HG03280 (cell line): ENCODE results near the gene DHRS4L2.
A peak's percentile ranks its signal among the peaks of the same experiment; 100 is the strongest.
"Not testable (repeated sequence)": the region's sequence is repeated elsewhere in the genome, so short reads cannot be mapped to it uniquely, and the experiment has no call there.

Source experiments
- ATAC-seq: cut with Tn5 transposase; IDR thresholded peaks from one replicate; pipeline ENCODE4 v1.9.1; 2021; ENCODE audit warnings: mild to moderate bottlenecking, moderate library complexity; ENCODE audit not compliant: unreplicated experiment

The DHRS4L2 gene

GRCh38 chr14:23988607-23989363 lies at the start of gene DHRS4L2:
Gene DHRS4L2 (plus strand): TSS chr14:23988929. CDS start chr14:23988948, 19 bp downstream.
- ATAC-seq, result peak; percentile 84

- no peak for ATAC-seq
Measured at GRCh38 chr14:23939607-23940326, 49.0 kb upstream of the DHRS4L2 start.

DNA sequence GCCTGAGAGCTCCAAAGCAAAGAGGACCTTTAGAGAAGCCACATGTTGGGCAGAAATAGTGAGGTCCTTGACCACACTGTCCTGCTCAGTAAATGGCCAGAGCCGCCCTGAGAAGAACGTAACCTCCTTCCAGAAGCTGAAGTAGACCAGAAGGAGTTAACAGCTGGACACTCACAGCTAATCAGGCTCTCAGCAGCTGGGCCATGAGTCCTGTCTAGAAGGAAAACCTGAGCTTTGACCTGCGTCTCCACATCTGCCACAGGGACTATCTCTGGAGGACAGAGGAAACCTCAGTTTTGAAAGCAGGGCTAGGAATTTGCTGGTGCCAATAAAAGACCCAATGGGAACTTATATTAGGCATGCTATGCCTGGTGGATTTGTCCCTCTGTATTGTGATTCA lies 47.5 kb upstream of the DHRS4L2 start:
- no peak for ATAC-seq

- no peak for ATAC-seq
Measured at GRCh38 chr14:23941669-23942068, 47.1 kb upstream of the DHRS4L2 start.

GRCh38 chr14:23942587-23942986 lies 46.1 kb upstream of the DHRS4L2 start:
- no peak for ATAC-seq

DNA sequence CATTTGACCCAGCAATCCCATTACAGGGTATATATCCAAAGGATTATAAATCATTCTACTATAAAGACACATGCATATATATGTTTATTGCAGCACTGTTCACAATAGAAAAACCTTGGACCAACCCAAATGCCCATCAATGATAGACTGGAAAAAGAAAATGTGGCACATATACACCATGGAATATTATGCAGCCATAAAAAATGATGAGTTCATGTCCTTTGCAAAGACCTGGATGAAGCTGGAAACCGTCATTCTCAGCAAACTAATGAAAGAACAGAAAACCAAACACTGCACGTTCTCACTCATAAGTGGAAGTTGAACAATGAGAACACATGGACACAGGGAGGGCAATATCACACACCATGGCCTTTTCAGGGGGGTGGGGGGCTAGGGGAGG lies 39.7 kb upstream of the DHRS4L2 start:
- not testable (repeated sequence) for ATAC-seq

- ATAC-seq, result no peak
Measured at GRCh38 chr14:23950411-23951135, 38.2 kb upstream of the DHRS4L2 start.

GRCh38 chr14:23951136-23951466 lies 37.6 kb upstream of the DHRS4L2 start:
- not testable (repeated sequence) for ATAC-seq

GRCh38 chr14:23951590-23952201 lies 37.0 kb upstream of the DHRS4L2 start:
- no peak for ATAC-seq

- ATAC-seq, result not testable (repeated sequence)
Measured at GRCh38 chr14:23953116-23953463, 35.6 kb upstream of the DHRS4L2 start.

DNA sequence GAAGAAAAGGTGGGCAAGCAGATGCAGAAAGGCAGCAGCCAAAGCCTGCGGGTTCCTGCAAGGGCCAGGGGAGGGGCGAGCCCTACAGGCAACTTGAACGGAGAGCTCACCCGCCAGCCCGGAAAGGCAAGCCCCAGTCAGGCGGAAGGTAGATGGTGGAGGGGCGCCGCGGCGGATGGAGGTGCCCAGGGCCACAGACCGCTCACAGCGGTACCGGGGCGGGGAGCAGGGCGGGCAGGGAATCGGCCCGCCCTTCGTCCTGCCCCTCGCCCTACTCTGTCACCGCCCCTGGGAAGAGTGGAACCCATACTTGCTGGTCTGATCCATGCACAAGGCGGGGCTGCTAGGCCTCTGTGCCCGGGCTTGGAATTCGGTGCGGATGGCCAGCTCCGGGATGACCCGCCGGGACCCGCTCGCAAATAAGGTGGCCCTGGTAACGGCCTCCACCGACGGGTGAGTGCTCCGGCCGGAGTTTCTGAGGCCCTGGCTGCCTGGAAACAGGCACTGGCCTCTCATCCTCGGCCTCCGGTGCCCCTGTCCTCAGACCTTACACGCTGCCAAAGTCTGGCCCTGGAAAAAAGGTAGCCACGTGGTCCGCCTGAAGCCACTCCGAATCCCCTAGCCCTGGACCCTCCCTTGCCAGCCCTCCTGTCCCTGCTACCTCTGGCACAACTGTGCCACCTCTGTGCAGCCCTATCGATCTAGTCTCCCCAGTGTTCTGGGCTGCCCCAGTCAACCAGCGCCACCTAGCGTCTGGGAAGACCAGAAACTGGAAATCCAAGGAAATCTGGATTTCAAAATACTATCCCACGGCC lies 35.1 kb upstream of the DHRS4L2 start, which contains the start of gene DHRS4:
TSS of gene DHRS4 (plus strand) at position 307 of the 815 bp plus-strand sequence. CDS start at position 326, 19 bp downstream.
- ATAC-seq, result peak; percentile 82

GRCh38 chr14:23954279-23954614 lies 34.5 kb upstream of the DHRS4L2 start:
- ATAC-seq, result not testable (repeated sequence)

- ATAC-seq, result not testable (repeated sequence)
Measured at GRCh38 chr14:23954965-23955364, 33.8 kb upstream of the DHRS4L2 start.

DNA sequence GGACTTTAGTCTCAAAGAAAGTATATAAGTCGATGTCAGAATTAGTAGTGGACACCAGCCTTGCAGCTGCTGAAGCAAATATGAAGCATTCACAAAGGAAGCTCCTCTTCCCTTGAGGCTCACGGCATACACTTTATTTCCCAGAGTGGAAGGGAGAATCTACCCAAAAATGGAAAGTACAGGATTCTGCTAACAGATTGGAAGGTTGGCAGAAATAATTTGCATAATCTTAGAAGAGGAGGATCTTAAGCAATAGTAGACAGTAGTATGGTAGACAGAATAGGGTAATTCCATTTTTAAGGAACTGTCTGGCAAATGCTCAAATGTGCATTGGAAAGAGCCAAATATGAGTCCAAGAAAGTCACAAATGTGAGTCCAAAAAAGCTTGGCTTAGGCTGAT lies 32.9 kb upstream of the DHRS4L2 start:
- not testable (repeated sequence) for ATAC-seq

DNA sequence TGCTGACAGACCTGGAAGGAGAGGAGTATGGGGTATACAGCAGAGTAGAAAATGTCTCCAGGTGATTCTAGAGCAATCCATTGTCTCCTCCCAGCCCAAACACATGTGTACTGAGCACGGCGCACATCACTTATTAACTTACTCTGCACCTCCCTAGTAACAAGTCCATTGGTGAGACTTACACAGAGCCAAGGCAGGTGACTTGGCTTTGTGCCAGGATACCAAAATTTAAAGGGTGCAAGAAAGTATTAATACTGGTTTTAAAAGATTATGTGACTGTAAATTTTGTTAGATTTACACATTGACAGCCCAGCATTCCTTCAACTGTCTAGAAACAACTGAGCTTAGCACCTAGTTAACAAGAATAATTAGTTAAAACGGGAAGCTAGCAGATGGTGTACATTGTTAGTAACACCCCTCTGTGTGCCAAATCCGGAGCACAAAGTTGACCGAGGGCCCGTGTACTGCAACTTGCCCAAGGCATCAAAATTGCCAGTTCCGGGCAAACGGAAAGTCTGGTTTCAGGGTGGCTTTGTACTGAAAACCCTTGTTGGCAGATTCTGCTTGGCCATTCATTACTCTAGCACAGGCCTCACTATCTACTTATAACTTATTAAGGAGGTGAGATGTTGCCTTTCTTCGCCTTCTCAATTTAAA lies 30.7 kb upstream of the DHRS4L2 start:
- not testable (repeated sequence) for ATAC-seq

DNA sequence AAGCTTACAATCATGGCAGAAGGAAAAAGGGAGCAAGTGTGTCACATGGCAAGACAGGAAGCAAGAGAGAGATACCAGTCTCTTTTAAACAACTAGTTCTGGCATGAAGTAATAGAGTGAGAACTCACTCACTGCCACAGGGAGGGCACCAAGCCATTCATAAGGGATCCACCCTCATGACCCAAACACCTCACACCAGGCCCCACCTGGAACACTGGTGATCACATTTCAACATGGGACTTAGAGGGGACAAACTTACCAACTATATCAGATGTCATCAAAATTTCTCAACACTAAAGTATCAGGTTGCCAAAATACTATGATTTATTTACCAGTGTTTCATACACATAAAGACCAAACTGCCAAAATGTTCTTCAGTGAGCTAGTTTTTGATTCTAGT lies 27.8 kb upstream of the DHRS4L2 start:
- ATAC-seq, result not testable (repeated sequence)

DNA sequence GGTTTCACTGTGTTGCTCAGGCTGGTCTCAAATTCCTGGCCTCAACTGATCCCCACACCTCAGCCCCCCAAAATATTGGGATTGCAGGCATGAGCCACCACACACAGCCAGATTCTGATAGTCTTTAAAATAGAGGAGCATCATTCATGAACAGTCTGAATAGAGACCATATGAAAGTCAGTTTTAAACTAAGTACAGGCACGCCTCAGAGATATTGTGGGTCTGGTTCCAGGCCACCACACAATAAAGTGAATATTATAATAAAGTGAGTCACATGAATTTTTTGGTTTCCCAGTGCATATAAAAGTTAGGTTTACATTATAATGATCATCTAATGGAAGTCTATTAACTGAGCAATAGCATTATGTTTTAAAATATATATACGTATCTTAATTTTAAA lies 27.0 kb upstream of the DHRS4L2 start:
- ATAC-seq, result not testable (repeated sequence)

- not testable (repeated sequence) for ATAC-seq
Measured at GRCh38 chr14:23969130-23969480, 19.6 kb upstream of the DHRS4L2 start.

DNA sequence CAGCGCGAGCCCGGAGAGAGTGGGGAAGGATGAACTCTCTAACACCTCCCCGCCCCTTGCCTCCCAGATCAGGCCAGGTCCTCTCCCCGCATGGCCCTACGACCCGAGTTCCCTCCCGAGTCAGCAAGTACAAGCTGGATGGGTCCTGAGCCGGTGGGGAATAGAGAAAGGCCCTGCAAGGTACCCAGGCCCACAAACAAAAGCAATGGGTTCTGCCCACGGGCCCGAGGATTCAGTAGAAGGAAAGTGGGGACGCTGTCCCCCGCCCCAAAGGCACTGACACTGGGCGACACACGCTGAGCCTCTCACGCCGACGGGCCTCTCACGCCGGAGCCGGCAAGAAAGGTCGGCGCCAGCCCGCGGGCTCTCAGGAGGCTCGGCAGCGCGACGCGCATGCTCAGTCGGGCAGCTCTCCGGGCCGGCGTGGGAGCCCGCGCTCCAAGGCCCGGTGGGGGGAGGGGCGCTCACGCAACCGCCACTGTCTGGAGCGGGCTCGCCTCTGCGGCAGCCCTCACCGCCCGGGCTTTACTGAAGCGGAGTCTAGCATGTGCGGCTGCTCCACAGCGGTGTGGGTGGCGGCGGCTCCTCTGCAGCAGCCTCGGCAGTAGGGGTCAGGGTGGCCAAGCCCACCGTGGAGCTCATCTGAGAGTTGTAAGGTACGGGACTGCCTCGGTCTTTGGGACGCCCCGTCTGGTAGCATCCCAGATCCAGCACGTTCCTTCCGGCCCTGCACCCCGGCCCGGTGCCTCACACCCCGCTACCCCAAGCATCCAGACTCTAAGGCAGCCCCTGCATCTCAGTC lies 19.0 kb upstream of the DHRS4L2 start:
- ATAC-seq, result peak; percentile 87
